Aorta (tissue), 5 donors: ENCODE data around the gene TXNDC16. TPM values are rescaled to one million over a fixed set of nuclear protein-coding genes. Genes with fewer than 3 reads are reported as not detected.
"Not testable (repeated sequence)": the region's sequence is repeated elsewhere in the genome, so short reads cannot be mapped to it uniquely, and the experiment has no call there.

Experiments used
- ATAC-seq: fragments of 200-7000 bp; cut with Tn5 transposase; one replicate; pipeline ENCODE4 v1.9.1; 2022; ENCODE audit warnings: moderate library complexity; ENCODE audit not compliant: low FRiP score
- DNase-seq, 2 donors: peaks; one replicate each; pipeline ENCODE4 v3.0.0-alpha.2; 2020
- H3K27ac ChIP-seq, 2 donors: one replicate each; pipeline ENCODE4 v1.5.1; 2013; ENCODE audit warnings: low read length in 2 of 2, mild to moderate bottlenecking in 2 of 2, moderate library complexity in 2 of 2, control low read depth in 1 of 2, inconsistent platforms in 1 of 2, low read depth in 1 of 2
- H3K27me3 ChIP-seq, 2 donors: one replicate each; pipeline ENCODE4 v1.6.1; 2013; ENCODE audit warnings: control low read depth in 1 of 2, low read length in 1 of 2, mild to moderate bottlenecking in 1 of 2, moderate library complexity in 1 of 2; ENCODE audit not compliant: insufficient read depth in 2 of 2, control insufficient read depth in 1 of 2
- H3K36me3 ChIP-seq, 2 donors: one replicate each; pipeline ENCODE4 v1.6.1; 2013; ENCODE audit warnings: control low read depth in 1 of 2, low read length in 1 of 2, mild to moderate bottlenecking in 1 of 2; ENCODE audit not compliant: insufficient read depth in 2 of 2, control insufficient read depth in 1 of 2
- H3K4me1 ChIP-seq, 2 donors: one replicate each; pipeline ENCODE4 v1.6.1; 2013; ENCODE audit warnings: low read length in 2 of 2, control low read depth in 1 of 2, mild to moderate bottlenecking in 1 of 2, moderate library complexity in 1 of 2; ENCODE audit not compliant: insufficient read depth in 2 of 2, control insufficient read depth in 1 of 2
- H3K4me3 ChIP-seq, 2 donors: one replicate each; pipeline ENCODE4 v1.5.1; 2013; ENCODE audit warnings: low read length in 2 of 2, control low read depth in 1 of 2, mild to moderate bottlenecking in 1 of 2
- H3K9me3 ChIP-seq: one replicate; pipeline ENCODE4 v1.6.1; 2013; ENCODE audit warnings: mild to moderate bottlenecking, low read length; ENCODE audit not compliant: control insufficient read depth
- WGBS, 2 donors: extraction: QIAGEN DNeasy Blood & Tissue Kit; methylation state at CpG; one replicate each; pipeline ENCODE4 v1.1.7; 2013; 5-methylcytosine and 5-hydroxymethylcytosine counted together
- intact Hi-C, 2 donors: fragments of 100-400 bp; cut with DNase I; formaldehyde crosslinking; loops; one replicate each; pipeline versions ENCODE4 v1.14.2 to v1.15.0; 2022
- polyA plus RNA-seq, 2 donors: library from polyadenylated mRNA; stranded (reverse); fragments of 200-250 nt; gene quantifications; one replicate each; pipeline ENCODE4 v1.2.3, GENCODE V29; 2013
- total RNA-seq, 2 donors: library from RNA; stranded (reverse); fragmentation: NEBNext Ultra II Directional; extraction: Animal tissue kit (Norgen Biotek cat#: 25700); gene quantifications; one replicate each; pipeline ENCODE4 v1.2.1, GENCODE V29; 2021
- donor health status: healthy with polysubstance abuse.
- donor health status: Bipolar disorder and iron deficiency.
- donor health status: DM: no; HTN: no; CAD: no.
- donor health status: DM: no; HTN: no; CAD: no.
- donor health status: DM: yes; HTN: yes; CAD: no.

TXNDC16 gene
- total and polyA plus RNA-seq, 4 donors: 2.5 to 10.7 (median 9.4) TPM

GRCh38 chr14:52472728-52473127 is 79.6 kb downstream of the TXNDC16 start:
- intact Hi-C loops: loop anchor here in 1 of 2 donors (5.0 kb wide), 1 partner anchor 175 kb away; no protein-coding TSS in a partner anchor
- peaks cover 0 to 2% of the 10 kb centered on the region in 2 donors for H3K36me3 ChIP-seq
- no peaks in the 10 kb centered on the region for H3K4me1 ChIP-seq
- DNase-seq: no peak
- ATAC-seq: no peak
- no peaks in the 10 kb centered on the region for H3K9me3 ChIP-seq
- no peaks in the 10 kb centered on the region for H3K27me3 ChIP-seq
- no peak overlapping the region for H3K4me3 ChIP-seq
- 94 to 95% methylated on average over 6 of the region's 6 CpGs for WGBS, 2 donors
- no peak overlapping the region for H3K27ac ChIP-seq

GRCh38 chr14:52472251-52472650 is 80.1 kb downstream of the TXNDC16 start:
- not testable (repeated sequence) for H3K27me3 ChIP-seq, H3K4me1 ChIP-seq, H3K4me3 ChIP-seq, DNase-seq, H3K27ac ChIP-seq, ATAC-seq, H3K36me3 ChIP-seq, H3K9me3 ChIP-seq
- WGBS, 2 donors: 95 to 97% methylated on average over 13 of the region's 13 CpGs
- intact Hi-C loops: loop anchor here in 1 of 2 donors (5.0 kb wide), 1 partner anchor 175 kb away; no protein-coding TSS in a partner anchor

GRCh38 chr14:52467515-52468266 is 84.6 kb downstream of the TXNDC16 start:
- H3K9me3 ChIP-seq: no peaks in the 10 kb centered on the region
- no peaks in the 10 kb centered on the region for H3K27me3 ChIP-seq
- no peaks in the 10 kb centered on the region for H3K36me3 ChIP-seq
- H3K4me1 ChIP-seq: no peaks in the 10 kb centered on the region
- no peak overlapping the region for H3K4me3 ChIP-seq
- ATAC-seq: no peak
- intact Hi-C loops: no loop called here
- no peak overlapping the region for H3K27ac ChIP-seq
- WGBS, 2 donors: 85 to 87% methylated on average over 7 of the region's 7 CpGs
- no peak for DNase-seq

GRCh38 chr14:52464175-52464574 is 88.1 kb downstream of the TXNDC16 start:
- H3K9me3 ChIP-seq: no peaks in the 10 kb centered on the region
- no peak for ATAC-seq
- no peak for DNase-seq
- intact Hi-C loops: no loop called here
- H3K4me1 ChIP-seq: no peaks in the 10 kb centered on the region
- no peaks in the 10 kb centered on the region for H3K27me3 ChIP-seq
- H3K36me3 ChIP-seq: no peaks in the 10 kb centered on the region
- H3K4me3 ChIP-seq: no peak overlapping the region
- WGBS, 2 donors: 91 to 93% methylated on average over 4 of the region's 4 CpGs
- no peak overlapping the region for H3K27ac ChIP-seq

- ATAC-seq (no peak), DNase-seq (no peak)
- no peak overlapping the region for H3K27ac ChIP-seq
- intact Hi-C loops: no loop called here
- no peaks in the 10 kb centered on the region for H3K27me3 ChIP-seq
- H3K36me3 ChIP-seq: no peaks in the 10 kb centered on the region
- no peaks in the 10 kb centered on the region for H3K4me1 ChIP-seq
- 92 to 95% methylated on average over 3 of the region's 3 CpGs for WGBS, 2 donors
- H3K9me3 ChIP-seq: no peaks in the 10 kb centered on the region
- no peak overlapping the region for H3K4me3 ChIP-seq
Observed at GRCh38 chr14:52463375-52463774, 88.9 kb downstream of the TXNDC16 start.

- intact Hi-C loops: no loop called here
- Histone ChIP-seq H3K27me3 (no peaks in the 10 kb centered on the region), H3K36me3 (no peaks in the 10 kb centered on the region), H3K4me1 (no peaks in the 10 kb centered on the region), H3K27ac (no peak overlapping the region), H3K4me3 (no peak overlapping the region), H3K9me3 (no peaks in the 10 kb centered on the region)
- 100% methylated on average over 1 of the region's 1 CpG for WGBS, 2 donors
- DNase-seq (no peak), ATAC-seq (no peak)
Observed at GRCh38 chr14:52461721-52462120, 90.6 kb downstream of the TXNDC16 start.

GRCh38 chr14:52458721-52459085 is 93.6 kb downstream of the TXNDC16 start:
- DNase-seq (no peak), ATAC-seq (no peak)
- Histone ChIP-seq H3K4me1 (no peaks in the 10 kb centered on the region), H3K36me3 (no peaks in the 10 kb centered on the region), H3K27ac (no peak overlapping the region), H3K27me3 (no peaks in the 10 kb centered on the region), H3K9me3 (no peaks in the 10 kb centered on the region), H3K4me3 (no peak overlapping the region)
- WGBS, 2 donors: 97 to 98% methylated on average over 1 of the region's 1 CpG
- intact Hi-C loops: no loop called here

GRCh38 chr14:52457411-52457810 is 94.9 kb downstream of the TXNDC16 start:
- no peak overlapping the region for H3K27ac ChIP-seq
- H3K36me3 ChIP-seq: no peaks in the 10 kb centered on the region
- no peaks in the 10 kb centered on the region for H3K27me3 ChIP-seq
- no peak overlapping the region for H3K4me3 ChIP-seq
- ATAC-seq (no peak), DNase-seq (no peak)
- intact Hi-C loops: no loop called here
- no peaks in the 10 kb centered on the region for H3K9me3 ChIP-seq
- H3K4me1 ChIP-seq: no peaks in the 10 kb centered on the region

GRCh38 chr14:52455291-52456088 is 96.8 kb downstream of the TXNDC16 start:
- Histone ChIP-seq H3K4me1 (no peaks in the 10 kb centered on the region), H3K4me3 (no peak overlapping the region), H3K9me3 (no peaks in the 10 kb centered on the region), H3K36me3 (no peaks in the 10 kb centered on the region), H3K27ac (no peak overlapping the region), H3K27me3 (no peaks in the 10 kb centered on the region)
- no peak for DNase-seq
- 69 to 77% methylated on average over 3 of the region's 3 CpGs for WGBS, 2 donors
- intact Hi-C loops: no loop called here
- ATAC-seq: no peak
